ENCODE data around the gene EEIG2.
"Not testable (repeated sequence)": the region's sequence is repeated elsewhere in the genome, so short reads cannot be mapped to it uniquely, and the experiment has no call there.

Gene EEIG2

GRCh38 chr1:108547493-108547892 is 12.4 kb upstream of the EEIG2 start:
- not testable (repeated sequence) for DNase-seq (ENCODE audit: low spot score)

GRCh38 chr1:108551137-108551862 is 8.6 kb upstream of the EEIG2 start:
- peak; percentile 75 for DNase-seq (ENCODE audit: low spot score)

GRCh38 chr1:108553905-108554304 is 6.0 kb upstream of the EEIG2 start:
- DNase-seq (ENCODE audit: low spot score) = no peak

GRCh38 chr1:108554682-108555427 is 5.0 kb upstream of the EEIG2 start:
- DNase-seq (ENCODE audit: low spot score) = no peak

- DNase-seq (ENCODE audit: low spot score) = no peak
Measured at GRCh38 chr1:108556066-108556465, 3.8 kb upstream of the EEIG2 start.

GRCh38 chr1:108556499-108556898 is 3.4 kb upstream of the EEIG2 start:
- no peak for DNase-seq (ENCODE audit: low spot score)

- no peak for DNase-seq (ENCODE audit: low spot score)
Measured at GRCh38 chr1:108557296-108557695, 2.6 kb upstream of the EEIG2 start.

GRCh38 chr1:108560189-108560873 is 431 bp downstream of the EEIG2 start:
- peak; percentile 8 for DNase-seq (ENCODE audit: low spot score)

- peak; percentile 57 for DNase-seq (ENCODE audit: low spot score)
Measured at GRCh38 chr1:108560874-108561459, 1.1 kb downstream of the EEIG2 start.

GRCh38 chr1:108561689-108562326 is 1.9 kb downstream of the EEIG2 start:
- DNase-seq (ENCODE audit: low spot score) = peak; percentile 87

GRCh38 chr1:108563808-108564207 is 3.9 kb downstream of the EEIG2 start:
- no peak for DNase-seq (ENCODE audit: low spot score)

- no peak for DNase-seq (ENCODE audit: low spot score)
Measured at GRCh38 chr1:108565081-108565480, 5.2 kb downstream of the EEIG2 start.

- DNase-seq (ENCODE audit: low spot score) = no peak
Measured at GRCh38 chr1:108565512-108565911, 5.6 kb downstream of the EEIG2 start.

GRCh38 chr1:108568589-108568988 is 8.7 kb downstream of the EEIG2 start:
- no peak for DNase-seq (ENCODE audit: low spot score)

- DNase-seq (ENCODE audit: low spot score) = no peak
Measured at GRCh38 chr1:108569097-108569728, 9.3 kb downstream of the EEIG2 start.

- peak; percentile 49 for DNase-seq (ENCODE audit: low spot score)
Measured at GRCh38 chr1:108570128-108570527, 10.2 kb downstream of the EEIG2 start.

GRCh38 chr1:108570998-108571401 is 11.1 kb downstream of the EEIG2 start:
- DNase-seq (ENCODE audit: low spot score) = no peak

- no peak for DNase-seq (ENCODE audit: low spot score)
Measured at GRCh38 chr1:108572182-108572581, 12.3 kb downstream of the EEIG2 start.

- no peak for DNase-seq (ENCODE audit: low spot score)
Measured at GRCh38 chr1:108573183-108573582, 13.3 kb downstream of the EEIG2 start.

- no peak for DNase-seq (ENCODE audit: low spot score)
Measured at GRCh38 chr1:108574008-108574407, 14.1 kb downstream of the EEIG2 start.

GRCh38 chr1:108575375-108575774 is 15.5 kb downstream of the EEIG2 start:
- DNase-seq (ENCODE audit: low spot score) = no peak
